Heart left ventricle (tissue), 13 donors: Measurements from ENCODE around the gene P2RX3.

ENCODE experiments used
- CTCF ChIP-seq, 12 donors: fragments of 200-600 bp; sonication (generic) in 4 of 12; IDR thresholded peaks; one replicate each; pipeline versions ENCODE4 v1.5.0 to v1.8.0; 2018 to 2022; ENCODE audit warnings: antibody characterized with exemption in 12 of 12, mild to moderate bottlenecking in 5 of 12
- POLR2A ChIP-seq, 2 donors: fragments of 450-650 bp; IDR thresholded peaks; one replicate each; pipeline ENCODE4 v1.6.1; 2017; ENCODE audit warnings: antibody characterized with exemption in 2 of 2, mild to moderate bottlenecking in 2 of 2, moderate library complexity in 2 of 2
- donor health status: ischemic (EF 13 %, LVEDD 7.1; RV severe dilation, severe dysfunction).
- donor health status: DM: no; HTN: yes; CAD: no.
- donor health status: DM: no; HTN: no; CAD: no.
- donor health status: ischemic (EF 25% LVEDD 6.9; RV normal size, moderate dysfunction).
- donor health status: ischemic (EF 25% LVEDD 5.7; RV mildly dilated, moderate dysfunction).
- donor health status: ischemic (EF 35%, LVEDD 5.7; RV mildly dilated, moderate dysfunction).
- donor health status: nonischemic (EF 11% LVEDD 7.7; RV severe dilation, severe dysfunction).
- donor health status: DM: yes; HTN: yes; CAD: no.
- donor health status: PGD.
- donor health status: ischemic (EF 29% LVEDD 5.4; RV normal size, mild dysfunction).
- donor health status: nonischemic (EF 23%, LVEDD 6.1; RV moderate dilation, normal function).

GRCh38 chr11:57414612-57415212, 76.6 kb downstream of the P2RX3 start:
- TF ChIP-seq CTCF (IDR thresholded peaks at IDR 0.05) (no peak), POLR2A (IDR thresholded peaks at IDR 0.05) (no peak)
